HG03139 (cell line): ENCODE data around the gene WDR37.

Experiments
- ATAC-seq: cut with Tn5 transposase; IDR thresholded peaks from one replicate; pipeline ENCODE4 v1.9.1; 2021; ENCODE audit not compliant: unreplicated experiment

WDR37 gene

GRCh38 chr10:1070919-1071318, 14.7 kb downstream of the WDR37 start:
- ATAC-seq, result no peak

- no peak for ATAC-seq
Observed at GRCh38 chr10:1074052-1074747, 18.0 kb downstream of the WDR37 start.

GRCh38 chr10:1074748-1075308, 18.6 kb downstream of the WDR37 start:
- no peak for ATAC-seq

GRCh38 chr10:1078668-1079067, 22.5 kb downstream of the WDR37 start:
- no peak for ATAC-seq

GRCh38 chr10:1083581-1083980, 27.4 kb downstream of the WDR37 start:
- no peak for ATAC-seq

- no peak for ATAC-seq
Observed at GRCh38 chr10:1084011-1084950, 28.1 kb downstream of the WDR37 start.

GRCh38 chr10:1085258-1085657, 29.1 kb downstream of the WDR37 start:
- ATAC-seq, result no peak

GRCh38 chr10:1086787-1087186, 30.6 kb downstream of the WDR37 start:
- ATAC-seq, result no peak

GRCh38 chr10:1089017-1089689, 33.0 kb downstream of the WDR37 start:
- ATAC-seq, result no peak

GRCh38 chr10:1090696-1091095, 34.5 kb downstream of the WDR37 start:
- no peak for ATAC-seq

GRCh38 chr10:1093696-1094095, 37.5 kb downstream of the WDR37 start:
- ATAC-seq, result no peak

- no peak for ATAC-seq
Observed at GRCh38 chr10:1094112-1095057, 38.2 kb downstream of the WDR37 start.

GRCh38 chr10:1095498-1095897, 39.3 kb downstream of the WDR37 start:
- ATAC-seq, result no peak

- ATAC-seq, result no peak
Observed at GRCh38 chr10:1096287-1096889, 40.2 kb downstream of the WDR37 start.

GRCh38 chr10:1097436-1097835, 41.3 kb downstream of the WDR37 start:
- ATAC-seq, result no peak

GRCh38 chr10:1100143-1100542, 44.0 kb downstream of the WDR37 start:
- no peak for ATAC-seq

GRCh38 chr10:1100691-1101368, 44.6 kb downstream of the WDR37 start:
- ATAC-seq, result no peak

GRCh38 chr10:1101946-1102345, 45.8 kb downstream of the WDR37 start:
- ATAC-seq, result no peak

- ATAC-seq, result no peak
Observed at GRCh38 chr10:1102416-1102815, 46.2 kb downstream of the WDR37 start.
